GM18907 (cell line): ENCODE results near the gene KCNH2.

ENCODE experiments used
- ATAC-seq: cut with Tn5 transposase; IDR thresholded peaks from one replicate; pipeline ENCODE4 v1.9.1; 2021; ENCODE audit warnings: mild to moderate bottlenecking, moderate library complexity; ENCODE audit not compliant: unreplicated experiment

KCNH2 gene

DNA sequence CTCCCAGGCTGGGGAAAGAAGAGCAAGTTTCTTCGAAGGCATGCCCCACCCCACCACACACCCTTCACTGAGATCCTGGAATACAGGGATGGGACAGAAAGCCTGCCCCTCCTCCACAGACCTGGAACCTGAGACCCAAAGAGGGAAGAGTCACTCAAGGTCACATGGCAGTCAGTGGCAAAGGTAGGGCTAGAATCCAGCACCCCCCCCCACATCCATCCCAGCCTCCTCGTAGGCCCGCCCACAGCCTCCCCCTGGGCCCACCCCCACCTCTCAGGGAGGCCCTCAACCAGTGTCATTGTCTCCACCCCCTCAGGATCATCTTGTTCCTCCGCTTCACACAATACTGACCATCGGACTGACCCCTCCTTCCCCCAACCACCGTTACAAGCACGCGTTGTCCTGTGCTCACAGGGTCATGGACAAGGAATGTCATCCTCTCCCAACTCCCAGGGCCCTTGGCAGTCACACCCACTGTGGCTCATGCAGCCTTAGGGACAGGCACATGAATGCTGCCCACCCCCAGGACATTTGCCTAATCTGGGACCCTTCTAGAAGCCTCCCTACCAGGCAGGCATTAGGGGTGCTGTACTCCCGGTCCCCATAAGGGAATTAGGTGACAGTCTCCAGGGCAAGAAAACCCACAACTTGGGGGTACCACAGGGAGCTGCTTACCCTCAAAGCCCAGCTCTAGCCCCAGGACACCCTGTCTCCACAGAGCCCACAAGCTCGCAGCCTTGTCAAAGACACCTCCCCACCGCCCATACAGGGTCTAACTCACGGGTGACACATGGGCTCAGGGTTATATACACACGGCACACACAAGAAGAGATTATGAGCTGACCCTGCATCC lies 1.4 kb downstream of the KCNH2 start:
- ATAC-seq, result no peak

DNA sequence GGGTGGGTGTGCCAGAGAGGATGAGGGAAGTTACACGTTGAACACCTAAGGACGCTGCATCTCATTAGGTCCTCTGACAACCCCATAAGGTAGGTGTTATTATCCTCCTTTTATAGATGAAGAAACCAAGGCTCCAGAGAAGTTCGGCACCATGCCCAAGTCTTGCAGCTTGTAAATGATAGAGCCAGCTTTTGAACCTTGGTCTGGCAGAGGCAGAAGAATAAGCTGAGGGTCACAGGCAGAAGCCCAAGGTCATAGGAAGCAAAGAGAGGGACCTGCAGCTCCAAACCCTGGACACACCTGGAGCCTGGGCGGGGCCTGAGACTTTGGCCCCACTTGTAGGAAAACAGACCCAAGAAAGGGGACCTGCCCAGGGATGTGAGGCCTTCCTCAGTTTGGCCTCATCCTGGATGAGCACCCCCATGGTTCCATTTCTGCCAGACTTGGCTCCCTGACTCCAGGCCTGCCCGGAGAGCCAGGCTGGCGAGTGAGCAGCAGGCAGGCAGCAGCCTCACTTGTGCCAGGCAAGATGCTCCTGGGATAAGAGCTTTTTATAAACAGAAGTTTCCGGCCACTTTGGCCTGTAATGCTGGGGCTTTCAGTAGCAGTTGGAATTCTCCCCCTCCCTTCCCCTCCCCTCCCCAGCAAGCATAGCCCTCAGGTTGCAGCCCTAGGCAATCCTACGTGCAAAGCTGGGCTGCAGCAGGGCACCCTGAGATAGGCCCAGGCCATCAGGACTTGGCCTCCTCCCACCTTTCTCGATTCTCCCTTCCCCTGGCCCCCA lies 2.4 kb downstream of the KCNH2 start:
- no peak for ATAC-seq

DNA sequence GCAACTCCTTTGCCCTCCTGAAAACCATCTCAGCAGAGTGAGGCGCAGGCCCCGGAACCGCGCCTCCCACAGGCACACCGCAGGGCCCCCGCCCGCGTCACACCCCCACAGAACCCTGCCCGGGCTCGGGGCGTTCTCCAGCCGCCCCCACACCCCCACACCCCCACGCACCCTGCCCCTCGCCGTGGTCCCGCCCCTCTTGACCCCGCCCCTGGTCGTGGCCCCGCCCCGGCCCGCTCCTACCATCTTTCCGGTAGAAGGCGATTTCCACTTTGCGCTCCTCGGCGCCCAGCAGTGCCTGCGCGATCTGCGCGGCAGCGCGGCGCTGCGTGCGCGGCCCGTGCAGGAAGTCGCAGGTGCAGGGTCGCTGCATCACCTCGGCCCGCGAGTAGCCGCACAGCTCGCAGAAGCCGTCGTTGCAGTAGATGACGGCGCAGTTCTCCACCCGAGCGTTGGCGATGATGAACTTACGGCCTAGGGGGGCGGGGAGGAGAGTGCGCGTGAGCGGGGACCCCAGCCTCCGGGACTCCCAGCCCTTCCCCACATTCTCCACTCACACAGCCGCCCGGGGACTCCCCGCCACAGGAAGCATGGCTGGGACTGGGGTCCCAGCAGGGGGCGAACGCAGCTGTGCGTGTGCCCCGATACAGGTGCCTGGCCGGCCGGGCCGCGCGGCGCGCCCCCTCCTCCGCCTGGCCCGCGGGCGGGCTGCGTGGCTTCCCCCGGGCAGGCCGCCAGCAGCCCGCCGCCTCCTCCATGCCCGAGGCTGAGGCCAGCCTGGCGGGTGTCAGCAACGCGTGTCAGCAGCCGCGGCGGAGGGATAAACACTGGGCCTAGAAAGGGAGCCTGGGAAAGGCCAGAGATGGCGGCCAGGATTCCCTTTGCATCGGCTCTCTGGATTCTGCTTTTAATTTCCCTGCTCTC lies 3.4 kb downstream of the KCNH2 start:
- ATAC-seq, result no peak

DNA sequence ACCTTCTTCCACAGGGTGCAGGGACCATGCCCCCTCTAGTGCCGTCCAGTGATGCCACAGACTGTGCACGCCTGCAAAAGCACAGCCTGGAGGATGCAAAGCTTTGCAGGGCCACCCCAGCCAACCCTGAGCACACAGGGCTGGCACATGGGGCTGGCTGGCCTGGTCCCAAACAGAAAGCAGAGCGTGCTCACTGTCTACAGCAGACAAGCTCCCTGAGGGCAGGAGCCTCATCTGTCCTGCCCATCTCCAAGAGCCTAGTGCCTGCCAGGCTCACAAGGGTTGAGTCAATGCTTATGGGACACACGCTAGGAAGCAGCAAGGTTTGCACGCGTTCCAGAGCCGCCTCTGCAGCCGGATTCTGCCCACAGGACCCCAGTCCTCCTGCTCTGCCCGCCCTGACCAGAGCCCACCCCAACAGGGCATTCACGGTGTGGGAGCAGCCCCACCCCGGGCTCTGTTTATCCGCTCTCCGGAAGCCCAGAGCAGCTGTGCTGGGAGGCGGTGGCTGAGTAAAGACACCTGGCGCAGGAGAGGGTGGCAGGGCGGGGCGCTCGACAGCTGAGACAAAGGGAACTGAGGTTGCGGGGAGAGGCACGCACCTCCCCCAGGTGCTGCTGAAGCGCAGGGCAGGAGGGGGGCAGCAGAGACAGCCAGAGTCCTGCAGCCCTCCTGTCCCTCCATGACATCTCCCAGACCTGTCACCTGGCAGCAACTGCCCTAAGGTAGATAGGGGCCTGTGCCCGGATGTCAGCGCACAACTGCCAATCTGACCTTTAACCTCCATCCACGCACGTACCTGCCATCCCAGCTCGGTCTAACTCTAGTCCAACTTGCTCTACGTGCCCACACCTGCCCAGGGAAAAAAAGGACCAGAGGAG lies 4.3 kb downstream of the KCNH2 start:
- ATAC-seq, result no peak

DNA sequence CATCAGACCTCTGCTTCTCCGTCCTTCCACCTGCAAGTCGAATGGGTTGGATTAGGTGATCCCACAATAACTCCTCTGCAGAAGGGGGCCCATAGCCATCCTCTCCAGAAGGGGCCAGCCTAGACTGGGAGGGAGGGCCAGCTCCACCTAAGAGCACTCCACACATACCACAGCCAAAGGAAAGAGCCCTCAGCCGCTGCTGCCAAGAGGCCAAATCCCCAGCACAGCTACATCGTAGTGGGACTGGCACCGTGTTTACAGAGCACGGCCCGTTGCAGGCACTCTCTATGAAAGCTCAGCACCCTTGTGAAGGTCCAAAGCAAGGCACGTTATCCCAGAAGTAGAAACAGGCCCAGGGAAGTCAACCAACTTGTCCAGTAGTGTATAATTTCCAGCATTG lies 5.4 kb downstream of the KCNH2 start:
- ATAC-seq, result no peak

DNA sequence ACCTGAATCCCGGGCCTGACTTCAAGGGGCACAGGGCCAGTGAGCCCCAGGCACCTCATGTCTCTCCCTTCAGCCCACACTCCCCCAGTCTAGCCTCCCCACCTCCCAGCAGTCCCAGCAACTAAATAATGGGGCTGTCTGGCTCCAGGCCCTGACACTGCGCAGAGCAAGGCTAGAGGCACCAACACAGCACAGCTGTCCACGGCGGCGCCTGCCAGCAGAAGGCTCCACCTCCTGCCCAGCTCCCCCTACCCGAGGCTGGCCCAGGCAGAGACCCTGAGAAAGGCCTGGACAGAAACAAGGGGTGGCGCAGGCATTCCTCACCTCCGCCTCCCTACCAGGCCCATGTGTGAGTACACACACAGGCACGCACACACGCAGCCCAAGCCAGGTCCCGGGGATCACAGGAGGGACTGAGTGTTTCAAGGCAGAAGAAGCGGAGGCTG lies 6.1 kb downstream of the KCNH2 start:
- ATAC-seq, result no peak

DNA sequence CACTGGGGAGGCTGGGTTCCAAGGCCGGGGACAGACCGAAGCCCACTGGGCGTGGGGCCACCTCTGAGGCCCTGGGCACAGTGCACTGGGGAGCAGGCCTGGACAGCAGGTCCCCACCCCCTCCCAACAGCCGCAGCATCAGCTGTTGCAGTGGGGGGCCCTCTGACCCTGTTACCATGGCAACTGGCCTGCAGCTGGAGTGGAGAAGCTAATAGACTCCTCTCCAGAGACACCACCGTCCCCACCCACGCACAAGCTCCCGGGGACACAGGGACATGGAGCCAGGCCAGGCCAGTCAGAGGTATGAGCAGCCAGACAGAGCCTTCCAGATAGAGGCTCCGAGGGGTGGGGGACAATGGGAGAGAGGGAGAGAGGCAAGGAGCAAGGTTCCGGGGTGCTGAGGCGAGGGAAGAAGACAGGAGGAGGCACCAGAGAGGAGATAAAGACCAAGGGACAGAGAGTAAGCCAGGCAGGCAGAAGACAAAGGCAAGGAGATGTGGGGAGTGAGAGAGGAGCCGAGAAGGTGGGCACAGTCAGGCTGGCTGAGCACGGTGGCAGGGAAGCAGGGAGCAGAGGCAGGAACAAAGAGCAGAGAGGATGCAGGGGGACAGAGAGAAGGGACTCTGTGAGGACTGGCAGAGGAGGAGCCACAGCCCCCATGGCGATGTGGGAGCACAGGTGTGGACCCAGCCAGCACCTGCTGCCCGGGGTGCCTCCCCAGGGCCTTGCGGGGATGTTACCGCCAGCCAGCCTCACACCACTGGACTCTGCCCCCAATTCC lies 6.7 kb downstream of the KCNH2 start:
- ATAC-seq, result no peak

DNA sequence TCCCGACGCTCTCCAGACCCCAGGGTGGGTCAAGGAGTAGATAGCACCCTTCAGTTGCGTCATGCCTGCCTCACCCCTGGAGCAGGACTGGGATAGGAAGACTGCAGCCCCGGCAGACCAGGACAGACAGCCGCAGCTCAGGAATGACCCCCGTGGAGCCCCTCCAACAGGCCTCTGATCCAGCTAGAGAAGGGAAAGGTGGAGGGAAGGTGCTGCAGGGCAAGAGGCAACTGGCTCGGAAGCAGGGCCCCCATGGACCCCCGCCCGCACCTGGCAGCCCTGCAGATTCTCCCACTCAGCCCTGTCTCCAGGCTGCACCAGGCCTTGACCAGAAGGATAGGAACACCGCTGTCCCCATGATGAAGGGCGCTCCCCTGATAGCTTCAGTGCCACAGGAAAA lies 7.7 kb downstream of the KCNH2 start:
- ATAC-seq, result no peak

DNA sequence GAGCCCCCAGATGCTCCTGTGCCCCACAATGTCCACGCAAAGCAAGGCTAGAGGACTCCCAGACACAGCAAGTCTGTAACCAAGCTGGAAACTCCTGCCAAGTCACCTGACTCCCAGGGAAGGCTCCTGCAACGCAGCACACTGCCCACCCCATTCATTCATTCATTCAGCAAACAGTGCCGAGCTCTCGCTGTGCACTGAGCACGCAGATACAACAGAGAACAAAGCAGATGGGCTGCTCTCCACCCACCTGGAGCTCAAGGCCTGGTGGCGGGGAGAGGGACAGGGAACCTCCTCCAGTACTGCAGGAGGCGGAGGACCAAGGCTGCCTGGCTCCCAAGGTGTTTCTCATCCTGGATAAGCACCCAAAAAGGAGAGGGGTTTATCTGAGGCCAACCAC lies 8.6 kb downstream of the KCNH2 start:
- no peak for ATAC-seq

DNA sequence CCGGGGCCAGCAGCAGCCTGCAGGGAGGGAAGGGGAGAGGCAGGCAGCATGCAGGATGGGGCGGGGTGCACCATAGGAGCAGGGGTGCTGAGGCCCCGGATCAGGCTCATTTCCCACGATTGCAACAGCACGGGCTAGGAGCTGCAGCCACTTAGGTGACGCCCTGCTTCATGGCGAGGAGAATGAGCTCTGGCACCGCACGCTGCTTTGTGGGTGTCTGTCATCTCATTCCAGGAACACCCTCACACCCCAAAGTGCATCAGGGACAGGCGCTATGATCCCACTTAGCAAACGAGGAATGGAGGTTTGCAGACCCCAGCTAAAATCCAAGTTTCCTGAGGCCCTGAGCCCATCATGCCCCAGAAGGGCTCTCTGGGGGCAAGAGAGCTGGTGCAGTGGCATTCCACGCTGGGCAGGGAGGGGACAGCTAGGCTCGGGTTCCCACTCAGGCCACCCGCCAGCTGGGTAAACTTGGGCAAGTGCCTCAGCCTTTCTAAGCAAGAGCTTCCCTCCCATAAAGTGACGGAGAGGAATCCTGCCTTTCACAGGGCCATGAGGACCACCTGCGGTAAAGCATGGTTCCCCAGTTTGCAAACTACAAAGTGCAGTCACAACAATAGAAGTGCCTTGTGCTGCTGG lies 9.3 kb downstream of the KCNH2 start:
- ATAC-seq, result no peak

DNA sequence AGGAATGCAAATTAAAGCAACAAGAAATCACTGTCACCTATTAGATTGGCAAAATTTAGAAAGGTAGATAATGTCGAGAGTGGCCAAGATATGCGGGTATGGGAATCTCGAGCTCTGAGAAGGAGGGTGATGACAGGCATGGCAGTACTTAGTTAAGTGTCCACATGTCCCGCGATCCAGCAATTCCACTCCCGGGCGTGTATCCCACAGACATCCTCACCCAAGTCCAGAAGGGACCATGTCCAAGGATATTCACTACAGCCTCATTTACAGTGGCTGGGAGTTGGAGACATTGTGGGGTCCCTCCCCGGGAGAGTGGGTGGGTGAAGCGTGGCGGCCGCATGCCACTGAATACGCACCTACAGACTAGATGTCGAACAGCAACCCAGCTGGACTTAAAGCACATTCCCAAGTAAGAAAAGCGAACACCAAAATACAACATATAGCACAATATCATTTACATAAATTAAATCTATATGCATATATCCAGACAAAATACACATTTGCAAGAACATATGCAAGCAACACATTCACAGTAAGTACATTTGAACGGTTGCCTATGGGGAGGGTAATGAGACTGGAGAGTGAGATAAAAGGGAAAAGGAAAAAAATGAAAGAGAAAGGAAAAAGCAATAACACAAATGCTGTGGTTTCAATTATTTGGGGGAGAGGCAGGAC lies 9.9 kb downstream of the KCNH2 start:
- ATAC-seq, result no peak

DNA sequence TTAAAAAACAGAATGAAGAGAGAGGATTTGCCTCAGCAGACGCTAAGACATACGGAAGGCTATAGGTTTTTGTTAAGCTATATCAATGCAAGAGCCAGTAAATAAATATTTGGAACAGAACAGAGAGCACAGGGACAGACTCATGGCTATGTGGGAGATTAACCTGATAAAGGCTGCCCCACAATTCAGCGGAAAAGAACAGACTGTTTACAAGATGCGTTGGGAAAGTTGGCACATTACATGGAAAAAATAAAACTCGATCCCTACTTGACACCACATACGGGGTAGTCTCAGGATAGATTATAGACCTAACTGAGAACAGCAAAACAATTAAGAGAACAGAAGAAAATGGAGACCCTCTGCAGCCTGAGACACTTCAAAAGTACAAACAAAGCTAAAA lies 10.8 kb downstream of the KCNH2 start:
- no peak for ATAC-seq

DNA sequence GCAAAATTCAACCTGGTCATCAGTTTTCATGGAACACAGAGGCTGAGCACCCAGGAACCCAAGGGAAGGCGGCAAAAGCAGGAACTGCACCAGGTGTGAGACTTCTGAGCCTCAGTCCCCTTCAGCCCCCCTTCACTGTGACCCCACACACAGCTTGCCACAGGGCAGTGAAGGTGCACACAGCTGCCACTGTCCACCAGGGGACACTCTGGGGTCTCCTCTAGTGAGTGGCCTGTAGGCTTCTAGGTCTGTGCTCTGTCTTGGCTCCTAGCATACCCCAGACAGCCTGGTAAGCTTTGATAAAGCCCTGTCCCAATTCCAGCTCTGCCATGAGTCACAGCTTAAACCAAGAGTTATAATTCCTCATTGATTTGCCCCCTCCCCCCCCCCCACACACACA lies 12.1 kb downstream of the KCNH2 start:
- ATAC-seq, result no peak

DNA sequence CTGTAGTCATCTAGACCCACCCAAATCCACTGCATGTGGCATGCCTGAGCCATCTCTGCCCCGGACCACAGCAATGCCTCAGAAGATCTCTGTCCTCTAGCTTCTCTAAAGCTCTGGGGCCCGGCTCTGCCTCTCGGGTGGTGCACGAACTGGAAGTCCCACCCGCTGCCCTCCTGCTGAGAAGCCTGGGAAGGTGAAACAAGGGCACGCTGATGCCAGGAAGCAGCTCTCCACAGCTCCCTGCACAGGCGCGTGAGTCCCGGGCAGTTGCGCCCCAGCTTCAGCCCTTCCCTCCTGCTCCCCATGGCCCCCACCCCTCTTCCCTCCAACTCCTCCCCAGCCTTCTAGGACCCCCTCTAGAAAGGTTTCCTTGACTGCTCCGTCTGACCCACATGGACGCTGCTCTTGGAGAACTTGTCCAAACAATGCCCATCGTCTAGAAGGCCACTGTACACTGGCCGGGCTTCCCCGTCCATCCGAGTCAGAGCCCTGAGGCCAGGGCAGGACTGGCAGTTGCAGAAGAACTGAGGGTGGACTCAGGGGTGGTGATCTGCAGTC lies 12.8 kb downstream of the KCNH2 start:
- ATAC-seq, result no peak

DNA sequence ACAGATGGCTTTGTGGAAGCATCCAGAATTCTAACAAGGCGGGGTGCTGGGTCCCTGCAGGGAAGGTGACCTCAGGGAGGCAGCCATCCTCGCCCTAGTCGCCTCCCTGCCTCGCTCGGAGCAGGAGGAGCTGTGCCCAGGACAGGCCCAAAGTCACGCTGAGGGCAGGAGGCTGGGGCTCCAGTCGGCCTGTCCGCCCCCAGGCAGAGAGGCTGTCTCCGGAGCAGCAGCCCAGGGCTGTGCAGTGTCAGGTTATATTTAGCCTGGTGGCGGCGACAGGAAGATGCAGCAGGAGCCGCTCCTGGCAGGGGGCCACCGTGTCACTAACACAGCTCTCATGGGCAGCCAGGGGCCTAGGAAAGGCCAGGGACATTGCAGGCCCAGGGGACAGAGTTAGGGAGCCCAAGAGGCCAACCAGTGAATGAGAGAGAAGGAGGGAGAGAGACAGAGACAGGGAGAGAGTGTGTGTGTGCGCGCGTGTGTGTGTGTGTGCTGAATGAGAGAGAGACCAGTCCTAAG lies 13.5 kb downstream of the KCNH2 start:
- ATAC-seq, result no peak

DNA sequence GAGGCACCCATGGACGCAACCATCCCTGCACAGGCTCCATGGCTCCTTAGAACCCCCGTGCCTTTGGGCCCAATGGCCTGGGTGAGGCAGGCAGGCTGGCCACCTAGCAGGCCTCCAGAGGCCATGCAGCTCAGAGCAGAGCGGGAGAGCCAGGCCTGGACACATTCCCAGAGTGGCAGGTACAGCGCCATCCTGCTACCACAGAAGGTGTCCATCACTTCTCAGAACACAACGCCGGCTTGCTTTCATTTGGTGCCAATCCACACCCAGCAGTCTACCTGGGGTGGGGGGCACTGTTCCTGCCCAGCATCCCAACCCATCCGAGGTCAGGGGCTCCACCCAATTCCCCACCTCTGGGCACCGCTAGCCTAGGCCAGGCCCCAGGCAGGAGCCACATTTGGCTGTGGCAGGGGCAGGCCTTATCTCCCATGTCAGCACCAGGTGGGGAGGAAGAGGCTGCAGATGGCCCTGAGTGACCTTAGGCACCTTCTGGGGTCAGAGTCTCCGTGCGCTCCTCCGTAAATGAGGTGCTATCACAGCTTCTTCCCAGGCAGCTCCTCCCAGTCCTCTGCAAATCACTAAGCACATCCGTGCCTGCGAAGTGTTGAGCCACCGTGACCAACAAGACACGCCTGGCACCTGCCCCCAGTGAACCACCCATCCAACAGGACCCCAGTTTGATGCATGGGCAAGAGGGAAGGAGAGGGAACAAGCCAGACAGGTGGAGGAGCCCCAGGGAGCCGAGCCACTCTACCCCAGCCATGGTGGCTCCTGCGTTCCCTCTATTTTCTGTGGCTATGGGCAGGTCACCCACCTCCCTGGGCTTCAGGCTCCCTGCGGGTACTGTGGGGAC lies 14.2 kb downstream of the KCNH2 start:
- ATAC-seq, result no peak
